A549 (cell line): ENCODE data around the gene FNDC3A.

Experiments used
- CBX8 ChIP-seq: fragments of 200-600 bp; sonication (generic); IDR thresholded peaks from 2 replicates; pipeline ENCODE4 v1.6.1; 2016
- HDAC2 ChIP-seq: fragments of 200-600 bp; sonication (generic); IDR thresholded peaks from 2 replicates; pipeline ENCODE4 v1.6.1; 2016
- MAZ ChIP-seq: fragments of 150-350 bp; IDR thresholded peaks from 2 replicates; pipeline ENCODE4 v1.6.1; 2014; ENCODE audit warnings: antibody characterized with exemption, low read depth, low read length, borderline replicate concordance
- POLR2A ChIP-seq: IDR thresholded peaks from 2 replicates; pipeline ENCODE4 v1.6.1; 2012; ENCODE audit warnings: mild to moderate bottlenecking, low read length
- RAD21 ChIP-seq, 2 experiments: fragments of >200 bp in 1 of 2; sonication (Bioruptor Twin) in 1 of 2; formaldehyde crosslinking in 1 of 2; IDR thresholded peaks in 1 of 2; conservative IDR thresholded peaks in 1 of 2; 2 replicates in 1 of 2; 3 replicates in 1 of 2; pipeline ENCODE4 v1.6.1; 2012 to 2018; ENCODE audit warnings: inconsistent platforms in 1 of 2
- RNF2 ChIP-seq: fragments of 200-600 bp; sonication (generic); IDR thresholded peaks from 2 replicates; pipeline ENCODE4 v1.6.1; 2016; ENCODE audit warnings: low read depth, mild to moderate bottlenecking, antibody characterized with exemption, moderate library complexity, borderline replicate concordance
- TF ChIP-seq, protein P1 (sequence below): fragments of >200 bp; sonication (Bioruptor Twin); formaldehyde crosslinking; IDR thresholded peaks from 3 replicates; pipeline ENCODE4 v1.5.1; 2016
- TF ChIP-seq, protein P2 (sequence below): IDR thresholded peaks from 2 replicates; pipeline ENCODE4 v1.6.1; 2012
- TF ChIP-seq, protein P3 (sequence below): IDR thresholded peaks from 2 replicates; pipeline ENCODE4 v1.6.1; 2012
- TF ChIP-seq, protein P4 (sequence below): fragments of >200 bp; sonication (Bioruptor Twin); formaldehyde crosslinking; IDR thresholded peaks from 3 replicates; pipeline ENCODE4 v1.6.1; 2016
- TF ChIP-seq, protein P5 (sequence below): fragments of 200-600 bp; sonication (generic); IDR thresholded peaks from 2 replicates; pipeline ENCODE4 v1.6.1; 2016; ENCODE audit warnings: antibody characterized with exemption, mild to moderate bottlenecking, moderate library complexity

DNA sequence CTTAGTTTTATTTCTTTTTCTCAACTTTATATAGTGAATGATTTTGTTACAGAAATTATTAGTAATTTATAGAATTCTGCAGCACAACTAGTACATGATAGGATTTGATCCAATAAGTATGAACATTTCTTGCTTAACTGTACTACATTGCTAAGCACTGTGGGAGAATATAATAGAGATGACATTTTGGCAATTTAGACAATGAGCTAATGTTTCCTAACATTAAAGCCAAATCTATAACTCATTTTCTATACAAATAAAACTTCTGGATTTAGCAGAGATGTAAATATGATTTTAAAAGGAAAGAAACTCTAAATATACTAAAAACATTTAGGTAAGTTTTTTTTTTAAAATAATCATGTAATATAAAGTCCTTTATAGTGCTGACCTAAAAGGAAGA, 87.3 kb downstream of the FNDC3A start:
- no peak for TF ChIP-seq MAZ
- TF ChIP-seq, protein P1, sequence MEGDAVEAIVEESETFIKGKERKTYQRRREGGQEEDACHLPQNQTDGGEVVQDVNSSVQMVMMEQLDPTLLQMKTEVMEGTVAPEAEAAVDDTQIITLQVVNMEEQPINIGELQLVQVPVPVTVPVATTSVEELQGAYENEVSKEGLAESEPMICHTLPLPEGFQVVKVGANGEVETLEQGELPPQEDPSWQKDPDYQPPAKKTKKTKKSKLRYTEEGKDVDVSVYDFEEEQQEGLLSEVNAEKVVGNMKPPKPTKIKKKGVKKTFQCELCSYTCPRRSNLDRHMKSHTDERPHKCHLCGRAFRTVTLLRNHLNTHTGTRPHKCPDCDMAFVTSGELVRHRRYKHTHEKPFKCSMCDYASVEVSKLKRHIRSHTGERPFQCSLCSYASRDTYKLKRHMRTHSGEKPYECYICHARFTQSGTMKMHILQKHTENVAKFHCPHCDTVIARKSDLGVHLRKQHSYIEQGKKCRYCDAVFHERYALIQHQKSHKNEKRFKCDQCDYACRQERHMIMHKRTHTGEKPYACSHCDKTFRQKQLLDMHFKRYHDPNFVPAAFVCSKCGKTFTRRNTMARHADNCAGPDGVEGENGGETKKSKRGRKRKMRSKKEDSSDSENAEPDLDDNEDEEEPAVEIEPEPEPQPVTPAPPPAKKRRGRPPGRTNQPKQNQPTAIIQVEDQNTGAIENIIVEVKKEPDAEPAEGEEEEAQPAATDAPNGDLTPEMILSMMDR = no peak
- TF ChIP-seq, protein P2, sequence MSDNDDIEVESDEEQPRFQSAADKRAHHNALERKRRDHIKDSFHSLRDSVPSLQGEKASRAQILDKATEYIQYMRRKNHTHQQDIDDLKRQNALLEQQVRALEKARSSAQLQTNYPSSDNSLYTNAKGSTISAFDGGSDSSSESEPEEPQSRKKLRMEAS = no peak
- no peak for TF ChIP-seq POLR2A
- no peak for TF ChIP-seq HDAC2
- TF ChIP-seq, protein P3, sequence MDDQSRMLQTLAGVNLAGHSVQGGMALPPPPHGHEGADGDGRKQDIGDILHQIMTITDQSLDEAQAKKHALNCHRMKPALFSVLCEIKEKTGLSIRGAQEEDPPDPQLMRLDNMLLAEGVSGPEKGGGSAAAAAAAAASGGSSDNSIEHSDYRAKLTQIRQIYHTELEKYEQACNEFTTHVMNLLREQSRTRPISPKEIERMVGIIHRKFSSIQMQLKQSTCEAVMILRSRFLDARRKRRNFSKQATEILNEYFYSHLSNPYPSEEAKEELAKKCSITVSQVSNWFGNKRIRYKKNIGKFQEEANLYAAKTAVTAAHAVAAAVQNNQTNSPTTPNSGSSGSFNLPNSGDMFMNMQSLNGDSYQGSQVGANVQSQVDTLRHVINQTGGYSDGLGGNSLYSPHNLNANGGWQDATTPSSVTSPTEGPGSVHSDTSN = no peak
- no peak for TF ChIP-seq CBX8
- TF ChIP-seq, protein P4, sequence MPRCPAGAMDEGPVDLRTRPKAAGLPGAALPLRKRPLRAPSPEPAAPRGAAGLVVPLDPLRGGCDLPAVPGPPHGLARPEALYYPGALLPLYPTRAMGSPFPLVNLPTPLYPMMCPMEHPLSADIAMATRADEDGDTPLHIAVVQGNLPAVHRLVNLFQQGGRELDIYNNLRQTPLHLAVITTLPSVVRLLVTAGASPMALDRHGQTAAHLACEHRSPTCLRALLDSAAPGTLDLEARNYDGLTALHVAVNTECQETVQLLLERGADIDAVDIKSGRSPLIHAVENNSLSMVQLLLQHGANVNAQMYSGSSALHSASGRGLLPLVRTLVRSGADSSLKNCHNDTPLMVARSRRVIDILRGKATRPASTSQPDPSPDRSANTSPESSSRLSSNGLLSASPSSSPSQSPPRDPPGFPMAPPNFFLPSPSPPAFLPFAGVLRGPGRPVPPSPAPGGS = no peak
- no peak for TF ChIP-seq RNF2
- TF ChIP-seq, protein P5, sequence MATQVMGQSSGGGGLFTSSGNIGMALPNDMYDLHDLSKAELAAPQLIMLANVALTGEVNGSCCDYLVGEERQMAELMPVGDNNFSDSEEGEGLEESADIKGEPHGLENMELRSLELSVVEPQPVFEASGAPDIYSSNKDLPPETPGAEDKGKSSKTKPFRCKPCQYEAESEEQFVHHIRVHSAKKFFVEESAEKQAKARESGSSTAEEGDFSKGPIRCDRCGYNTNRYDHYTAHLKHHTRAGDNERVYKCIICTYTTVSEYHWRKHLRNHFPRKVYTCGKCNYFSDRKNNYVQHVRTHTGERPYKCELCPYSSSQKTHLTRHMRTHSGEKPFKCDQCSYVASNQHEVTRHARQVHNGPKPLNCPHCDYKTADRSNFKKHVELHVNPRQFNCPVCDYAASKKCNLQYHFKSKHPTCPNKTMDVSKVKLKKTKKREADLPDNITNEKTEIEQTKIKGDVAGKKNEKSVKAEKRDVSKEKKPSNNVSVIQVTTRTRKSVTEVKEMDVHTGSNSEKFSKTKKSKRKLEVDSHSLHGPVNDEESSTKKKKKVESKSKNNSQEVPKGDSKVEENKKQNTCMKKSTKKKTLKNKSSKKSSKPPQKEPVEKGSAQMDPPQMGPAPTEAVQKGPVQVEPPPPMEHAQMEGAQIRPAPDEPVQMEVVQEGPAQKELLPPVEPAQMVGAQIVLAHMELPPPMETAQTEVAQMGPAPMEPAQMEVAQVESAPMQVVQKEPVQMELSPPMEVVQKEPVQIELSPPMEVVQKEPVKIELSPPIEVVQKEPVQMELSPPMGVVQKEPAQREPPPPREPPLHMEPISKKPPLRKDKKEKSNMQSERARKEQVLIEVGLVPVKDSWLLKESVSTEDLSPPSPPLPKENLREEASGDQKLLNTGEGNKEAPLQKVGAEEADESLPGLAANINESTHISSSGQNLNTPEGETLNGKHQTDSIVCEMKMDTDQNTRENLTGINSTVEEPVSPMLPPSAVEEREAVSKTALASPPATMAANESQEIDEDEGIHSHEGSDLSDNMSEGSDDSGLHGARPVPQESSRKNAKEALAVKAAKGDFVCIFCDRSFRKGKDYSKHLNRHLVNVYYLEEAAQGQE = no peak
- no peak for TF ChIP-seq RAD21 (conservative IDR thresholded peaks at IDR 0.05 in 1 of 2, IDR thresholded peaks at IDR 0.05 in 1 of 2)
